ENCODE measurements around the gene SYP. TPM values are rescaled to one million over a fixed set of nuclear protein-coding genes. Genes with fewer than 3 reads are reported as not detected.

Gene SYP
- 2.6 to 3.4 TPM (median 3.1 TPM) in 5 replicates for total RNA-seq (2022; extraction: Qiagen RNA extraction; ENCODE audit: low read depth)

DNA sequence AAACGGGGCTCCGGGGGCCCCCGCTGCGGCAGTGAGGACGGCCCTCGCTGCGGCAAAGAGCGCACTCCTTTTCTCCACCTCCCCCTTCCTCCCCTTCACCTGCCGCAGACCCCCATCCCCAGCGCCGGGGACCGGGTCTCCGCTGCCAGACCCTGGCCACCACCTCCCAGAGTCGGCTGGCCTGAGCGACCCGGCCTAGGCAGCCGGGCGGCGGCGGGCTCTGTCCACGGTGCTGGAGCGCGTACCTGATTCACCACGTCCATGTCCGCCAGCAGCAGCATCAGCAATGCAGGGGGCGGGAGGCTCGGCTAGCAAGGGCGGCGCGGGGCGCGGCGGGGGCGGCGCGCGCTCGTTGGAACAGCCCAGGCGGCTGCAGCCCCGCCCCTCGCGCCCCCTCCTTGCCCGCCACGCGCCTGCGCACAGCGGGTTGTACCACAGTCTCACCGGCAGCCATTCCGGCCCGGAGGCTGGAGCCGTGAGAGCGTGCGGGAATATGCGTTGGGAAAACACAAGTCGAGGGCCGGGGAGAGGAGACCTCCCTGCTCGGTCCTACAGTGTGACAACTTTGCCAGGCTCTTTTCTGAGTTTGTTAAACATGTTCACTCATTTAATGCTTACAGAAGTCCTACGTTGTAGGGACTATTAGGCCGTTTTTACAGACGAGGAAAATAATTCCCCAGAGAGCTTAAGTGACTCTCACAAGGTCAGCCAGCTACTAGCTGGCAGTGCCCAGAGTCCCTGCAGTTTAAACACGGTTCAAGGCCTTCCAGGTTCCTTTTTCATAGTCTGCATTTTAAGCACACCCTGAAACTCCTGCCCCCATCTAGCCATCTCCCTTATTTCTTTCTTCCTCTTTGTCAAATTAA, at the start of gene SYP:
Gene SYP, minus strand, starts transcription at position 288 of the 866 bp plus-strand sequence. Its CDS starts 7 bp downstream, at position 281.

GRCh38 chrX:49233176-49233575, 33.2 kb upstream of the SYP start, which contains the start of gene CACNA1F:
TSS of gene CACNA1F (minus strand) at chrX:49233340. CDS start at chrX:49233309, 31 bp downstream.

GRCh38 chrX:49186125-49187027, 13.6 kb downstream of the SYP start, which contains the start of gene PRICKLE3:
TSS of gene PRICKLE3 (minus strand) at chrX:49186373. CDS start at chrX:49186297, 76 bp downstream.

GRCh38 chrX:49171752-49172279, 28.2 kb downstream of the SYP start, which contains the start of gene PLP2:
TSS of gene PLP2 (plus strand) at chrX:49171898. CDS start at chrX:49172001, 103 bp downstream.

GRCh38 chrX:49162620-49163019, 37.4 kb downstream of the SYP start, which contains the start of gene MAGIX:
TSS of gene MAGIX (plus strand) at chrX:49162758. CDS start at chrX:49162890, 132 bp downstream.

Other genes with a start within 250 kb of the SYP start
- 56.9 to 67.2 TPM (median 63.1 TPM) in 5 replicates for gene OTUD5, start 242.6 kb downstream of the SYP start, total RNA-seq (2022; extraction: Qiagen RNA extraction; ENCODE audit: low read depth)
- gene KCND1, start 228.3 kb downstream of the SYP start, total RNA-seq (2022; extraction: Qiagen RNA extraction; ENCODE audit: low read depth): 1.2 to 1.6 TPM (median 1.3 TPM) in 5 replicates
- gene GRIPAP1, start 197.9 kb downstream of the SYP start, total RNA-seq (2022; extraction: Qiagen RNA extraction; ENCODE audit: low read depth): 15.1 to 24.5 TPM (median 22.6 TPM) in 5 replicates
- 49.6 to 63.0 TPM (median 61.3 TPM) in 5 replicates for gene TFE3, start 156.8 kb downstream of the SYP start, total RNA-seq (2022; extraction: Qiagen RNA extraction; ENCODE audit: low read depth)
- gene CCDC120, start 141.2 kb downstream of the SYP start, total RNA-seq (2022; extraction: Qiagen RNA extraction; ENCODE audit: low read depth): 2.7 to 4.6 TPM (median 3.9 TPM) in 5 replicates
- 38.4 to 47.1 TPM (median 41.9 TPM) in 5 replicates for gene PRAF2, start 126.2 kb downstream of the SYP start, total RNA-seq (2022; extraction: Qiagen RNA extraction; ENCODE audit: low read depth)
- 52.8 to 63.0 TPM (median 58.4 TPM) in 5 replicates for gene WDR45, start 120.3 kb downstream of the SYP start, total RNA-seq (2022; extraction: Qiagen RNA extraction; ENCODE audit: low read depth)
- gene GPKOW, start 76.5 kb downstream of the SYP start, total RNA-seq (2022; extraction: Qiagen RNA extraction; ENCODE audit: low read depth): 21.5 to 26.5 TPM (median 24.5 TPM) in 5 replicates
- gene MAGIX, start 37.4 kb downstream of the SYP start, total RNA-seq (2022; extraction: Qiagen RNA extraction; ENCODE audit: low read depth): 1.8 to 3.5 TPM (median 3.0 TPM) in 5 replicates
- gene PLP2, start 28.3 kb downstream of the SYP start, total RNA-seq (2022; extraction: Qiagen RNA extraction; ENCODE audit: low read depth): 328 to 431 TPM (median 410 TPM) in 5 replicates
- gene PRICKLE3, start 13.8 kb downstream of the SYP start, total RNA-seq (2022; extraction: Qiagen RNA extraction; ENCODE audit: low read depth): 17.1 to 22.4 TPM (median 20.3 TPM) in 5 replicates
- not detected in 5 replicates for gene CACNA1F, start 33.1 kb upstream of the SYP start, total RNA-seq (2022; extraction: Qiagen RNA extraction; ENCODE audit: low read depth)
- 13.1 to 17.2 TPM (median 16.1 TPM) in 5 replicates for gene CCDC22, start 35.3 kb upstream of the SYP start, total RNA-seq (2022; extraction: Qiagen RNA extraction; ENCODE audit: low read depth)
- gene FOXP3, start 64.5 kb upstream of the SYP start, total RNA-seq (2022; extraction: Qiagen RNA extraction; ENCODE audit: low read depth): 0.10 to 0.21 TPM (median 0.12 TPM) in 5 replicates
- gene PPP1R3F, start 69.6 kb upstream of the SYP start, total RNA-seq (2022; extraction: Qiagen RNA extraction; ENCODE audit: low read depth): 2.2 to 3.7 TPM (median 2.6 TPM) in 5 replicates
- gene GAGE10, start 103.5 kb upstream of the SYP start, total RNA-seq (2022; extraction: Qiagen RNA extraction; ENCODE audit: low read depth): not detected in 5 replicates
- gene GAGE12J, start 121.8 kb upstream of the SYP start, total RNA-seq (2022; extraction: Qiagen RNA extraction; ENCODE audit: low read depth): not detected in 5 replicates
- not detected in 5 replicates for gene GAGE13, start 131.4 kb upstream of the SYP start, total RNA-seq (2022; extraction: Qiagen RNA extraction; ENCODE audit: low read depth)

Data from A549 treated with DMSO at 1 μM for 4 hours (cell line).